Measurements from ENCODE around the gene RND3.

RND3 gene

DNA sequence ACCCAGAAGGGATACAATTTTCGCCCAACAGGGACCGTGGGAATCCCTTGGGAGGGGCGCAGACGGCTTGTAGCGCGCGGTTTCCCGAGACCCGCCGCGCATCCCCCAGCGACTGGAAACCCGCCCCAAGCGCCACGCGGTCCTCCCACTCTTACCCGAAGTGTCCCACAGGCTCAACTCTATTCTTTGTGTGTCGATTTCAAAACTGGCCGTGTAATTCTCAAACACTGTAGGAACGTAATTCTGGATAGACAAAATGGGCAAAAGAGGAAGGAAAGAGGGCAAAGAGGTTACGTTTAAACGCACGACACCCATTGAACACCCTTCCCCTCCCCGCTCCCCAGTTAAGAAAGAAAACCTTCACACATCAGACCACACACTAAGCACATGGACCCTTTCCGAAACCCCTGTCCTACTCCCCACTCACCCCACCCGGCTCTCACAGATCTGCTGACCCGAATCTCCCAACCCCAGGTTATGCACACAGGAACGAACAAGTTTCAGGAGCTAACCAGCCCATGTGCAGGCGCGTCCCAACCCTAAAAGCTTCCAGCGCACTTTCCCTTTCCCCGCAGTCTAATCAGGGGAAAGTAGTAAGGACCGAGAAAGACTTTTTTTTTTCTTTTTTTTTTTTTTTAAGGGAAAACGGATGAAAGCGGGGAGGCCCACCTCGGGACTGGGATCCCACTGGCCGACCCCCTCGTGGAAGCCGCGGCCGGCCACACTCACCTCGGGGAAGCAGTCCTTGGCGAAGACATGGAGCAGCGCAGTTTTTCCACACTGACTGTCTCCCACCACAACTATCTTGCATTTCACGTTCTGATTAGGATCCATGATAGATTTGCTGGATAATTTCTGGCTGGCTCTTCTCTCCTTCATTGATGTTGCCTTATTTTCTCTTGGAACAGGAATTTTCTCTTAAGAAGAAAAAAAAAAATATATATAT lies 655 bp downstream of the RND3 start:
- TF ChIP-seq REST (IDR thresholded peaks at IDR 0.05; ENCODE audit: insufficient replicate concordance, low read depth) (no peak), GABPA (IDR thresholded peaks at IDR 0.05; ENCODE audit: low read depth) (no peak), SPI1 (IDR thresholded peaks at IDR 0.05; ENCODE audit: borderline replicate concordance, low read depth) (no peak), POLR2AphosphoS5 (IDR thresholded peaks at IDR 0.05; ENCODE audit: low read depth) (no peak)
- TF ChIP-seq, protein P1, sequence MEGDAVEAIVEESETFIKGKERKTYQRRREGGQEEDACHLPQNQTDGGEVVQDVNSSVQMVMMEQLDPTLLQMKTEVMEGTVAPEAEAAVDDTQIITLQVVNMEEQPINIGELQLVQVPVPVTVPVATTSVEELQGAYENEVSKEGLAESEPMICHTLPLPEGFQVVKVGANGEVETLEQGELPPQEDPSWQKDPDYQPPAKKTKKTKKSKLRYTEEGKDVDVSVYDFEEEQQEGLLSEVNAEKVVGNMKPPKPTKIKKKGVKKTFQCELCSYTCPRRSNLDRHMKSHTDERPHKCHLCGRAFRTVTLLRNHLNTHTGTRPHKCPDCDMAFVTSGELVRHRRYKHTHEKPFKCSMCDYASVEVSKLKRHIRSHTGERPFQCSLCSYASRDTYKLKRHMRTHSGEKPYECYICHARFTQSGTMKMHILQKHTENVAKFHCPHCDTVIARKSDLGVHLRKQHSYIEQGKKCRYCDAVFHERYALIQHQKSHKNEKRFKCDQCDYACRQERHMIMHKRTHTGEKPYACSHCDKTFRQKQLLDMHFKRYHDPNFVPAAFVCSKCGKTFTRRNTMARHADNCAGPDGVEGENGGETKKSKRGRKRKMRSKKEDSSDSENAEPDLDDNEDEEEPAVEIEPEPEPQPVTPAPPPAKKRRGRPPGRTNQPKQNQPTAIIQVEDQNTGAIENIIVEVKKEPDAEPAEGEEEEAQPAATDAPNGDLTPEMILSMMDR (IDR thresholded peaks at IDR 0.05; ENCODE audit: insufficient read depth, low read length) = no peak
- Histone ChIP-seq H3K27me3 (ENCODE audit: insufficient read depth, poor library complexity, severe bottlenecking) (peaks cover 32% of the 10 kb centered on the region), H3K4me3 (replicated peaks; ENCODE audit: insufficient read depth, low read length) (no peak overlapping the region), H3K27ac (replicated peaks) (no peak overlapping the region)
- DNase-seq (ENCODE audit: low read depth in 1 of 2, low spot score in 1 of 2) = no peak

DNA sequence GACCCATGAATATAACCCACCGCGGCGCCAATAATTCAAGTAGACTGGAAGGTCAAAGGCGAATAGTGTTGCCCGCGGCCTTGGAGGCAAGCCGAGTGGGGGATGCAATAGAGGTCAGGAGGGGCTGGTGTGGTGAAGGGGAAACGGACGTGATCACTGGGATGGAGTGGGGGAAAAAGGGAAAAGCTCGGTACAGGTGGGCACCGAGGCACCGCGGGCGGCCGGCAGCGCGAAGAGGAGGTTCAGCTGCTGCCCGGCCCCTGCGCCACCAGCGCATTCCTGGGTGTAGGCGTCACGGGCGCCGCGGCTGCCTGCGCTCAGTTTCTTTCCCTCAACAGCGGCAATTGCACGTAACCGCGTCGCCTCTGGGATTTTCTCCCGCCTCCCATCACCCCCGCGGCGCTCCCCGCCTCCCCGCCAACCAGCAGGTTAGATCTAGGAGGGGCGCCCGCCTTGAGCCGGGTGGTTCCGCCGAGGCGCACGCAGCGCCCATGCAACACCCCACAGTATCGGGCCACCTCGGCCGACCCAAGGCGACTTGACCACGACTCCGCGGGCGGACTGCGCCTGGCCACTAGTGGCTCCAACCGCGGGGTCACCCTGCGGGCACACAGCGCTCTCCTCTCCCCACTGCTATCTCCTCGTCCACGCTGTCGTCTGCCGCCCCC lies 1.5 kb downstream of the RND3 start:
- no peak for DNase-seq (ENCODE audit: low read depth in 1 of 2, low spot score in 1 of 2)
- peaks cover 32% of the 10 kb centered on the region for H3K27me3 ChIP-seq (ENCODE audit: insufficient read depth, poor library complexity, severe bottlenecking)
- H3K27ac ChIP-seq (replicated peaks) = no peak overlapping the region
- TF ChIP-seq, protein P1 (IDR thresholded peaks at IDR 0.05; ENCODE audit: insufficient read depth, low read length) = no peak
- TF ChIP-seq GABPA (IDR thresholded peaks at IDR 0.05; ENCODE audit: low read depth) (no peak), SPI1 (IDR thresholded peaks at IDR 0.05; ENCODE audit: borderline replicate concordance, low read depth) (no peak), REST (IDR thresholded peaks at IDR 0.05; ENCODE audit: insufficient replicate concordance, low read depth) (no peak), POLR2AphosphoS5 (IDR thresholded peaks at IDR 0.05; ENCODE audit: low read depth) (no peak)
- no peak overlapping the region for H3K4me3 ChIP-seq (replicated peaks; ENCODE audit: insufficient read depth, low read length)

DNA sequence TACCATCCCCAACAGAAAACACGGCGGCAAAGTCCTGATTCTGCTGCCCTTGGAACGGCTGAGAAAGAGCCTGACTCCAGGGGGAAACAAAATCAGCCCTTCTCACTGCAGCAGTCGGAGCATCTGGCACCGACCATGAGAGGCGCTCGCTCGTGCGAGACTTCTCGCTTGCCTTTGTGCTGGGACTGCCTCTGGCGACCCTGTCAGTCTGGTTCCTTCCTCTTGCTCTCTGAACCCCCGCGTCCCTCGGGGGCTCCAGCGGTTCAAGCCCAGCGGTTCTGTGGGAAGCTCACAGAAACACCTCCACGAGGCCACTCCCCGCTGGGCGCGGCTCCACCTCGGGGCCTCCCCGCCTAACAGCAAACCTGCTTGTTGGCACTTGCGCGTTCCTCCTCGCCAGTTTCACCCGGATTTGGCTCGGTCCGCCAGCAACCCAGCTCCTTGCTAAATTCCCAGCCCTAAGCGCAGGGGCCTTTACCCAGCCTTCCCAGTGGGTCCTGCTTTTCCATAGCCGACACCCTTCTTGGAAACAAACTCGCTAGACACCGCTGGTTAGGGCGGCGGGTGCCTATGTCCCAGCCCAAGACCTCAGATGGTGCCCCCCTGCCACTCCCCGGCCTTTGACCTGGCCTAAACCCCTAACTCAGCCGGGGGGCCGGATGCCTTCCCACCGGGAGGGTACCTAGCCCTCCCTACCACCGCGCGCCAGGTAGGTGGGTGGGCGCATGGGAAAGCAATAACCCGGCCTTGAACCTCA lies 2.2 kb downstream of the RND3 start:
- Histone ChIP-seq H3K4me3 (replicated peaks; ENCODE audit: insufficient read depth, low read length) (no peak overlapping the region), H3K27me3 (ENCODE audit: insufficient read depth, poor library complexity, severe bottlenecking) (peaks cover 32% of the 10 kb centered on the region), H3K27ac (replicated peaks) (no peak overlapping the region)
- TF ChIP-seq SPI1 (IDR thresholded peaks at IDR 0.05; ENCODE audit: borderline replicate concordance, low read depth) = no peak
- DNase-seq (ENCODE audit: low read depth in 1 of 2, low spot score in 1 of 2) = no peak
